NCI-H128 (cell line): ENCODE data around the gene PDZRN3.

ENCODE experiments used
- DNase-seq: peaks from one replicate; lab custom pipeline; 2025; ENCODE audit not compliant: unreplicated experiment; lab: John Stamatoyannopoulos, UW

Gene PDZRN3

GRCh38 chr3:73529308-73530021 is 95.3 kb downstream of the PDZRN3 start:
- DNase-seq, result no peak

- DNase-seq, result no peak
Measured at GRCh38 chr3:73525591-73525990, 99.2 kb downstream of the PDZRN3 start.

- no peak for DNase-seq
Measured at GRCh38 chr3:73523661-73524060, 101.1 kb downstream of the PDZRN3 start.

- DNase-seq, result no peak
Measured at GRCh38 chr3:73521734-73522336, 102.9 kb downstream of the PDZRN3 start.

- no peak for DNase-seq
Measured at GRCh38 chr3:73520931-73521461, 103.7 kb downstream of the PDZRN3 start.

- DNase-seq, result no peak
Measured at GRCh38 chr3:73516631-73517030, 108.1 kb downstream of the PDZRN3 start.

- no peak for DNase-seq
Measured at GRCh38 chr3:73513260-73513659, 111.5 kb downstream of the PDZRN3 start.

GRCh38 chr3:73511571-73512525 is 112.9 kb downstream of the PDZRN3 start:
- DNase-seq, result no peak

GRCh38 chr3:73510784-73511183 is 114.0 kb downstream of the PDZRN3 start:
- no peak for DNase-seq

- no peak for DNase-seq
Measured at GRCh38 chr3:73510334-73510733, 114.4 kb downstream of the PDZRN3 start.

GRCh38 chr3:73509816-73510215 is 114.9 kb downstream of the PDZRN3 start:
- no peak for DNase-seq

GRCh38 chr3:73509066-73509465 is 115.7 kb downstream of the PDZRN3 start:
- DNase-seq, result no peak

- DNase-seq, result peak; percentile 8
Measured at GRCh38 chr3:73508330-73508954, 116.3 kb downstream of the PDZRN3 start.

- no peak for DNase-seq
Measured at GRCh38 chr3:73504852-73505251, 119.9 kb downstream of the PDZRN3 start.

- no peak for DNase-seq
Measured at GRCh38 chr3:73504239-73504638, 120.5 kb downstream of the PDZRN3 start.

- DNase-seq, result no peak
Measured at GRCh38 chr3:73503781-73504180, 121.0 kb downstream of the PDZRN3 start.

GRCh38 chr3:73502609-73503583 is 121.8 kb downstream of the PDZRN3 start:
- peak; percentile 10 for DNase-seq

- no peak for DNase-seq
Measured at GRCh38 chr3:73500321-73500720, 124.4 kb downstream of the PDZRN3 start.

- no peak for DNase-seq
Measured at GRCh38 chr3:73499787-73500186, 125.0 kb downstream of the PDZRN3 start.
